GM12891 (cell line): ENCODE results near the gene BTBD9.

ENCODE experiments used
- POLR2A ChIP-seq: IDR thresholded peaks from 2 replicates; pipeline ENCODE4 v1.6.1; 2011; ENCODE audit warnings: low read depth, low read length, control low read depth
- SPI1 ChIP-seq: IDR thresholded peaks from 2 replicates; pipeline ENCODE4 v1.6.1; 2011; ENCODE audit warnings: low read depth, low read length, control low read depth
- TAF1 ChIP-seq: IDR thresholded peaks from 2 replicates; pipeline ENCODE4 v1.6.1; 2011; ENCODE audit warnings: low read depth, low read length, control low read depth

DNA sequence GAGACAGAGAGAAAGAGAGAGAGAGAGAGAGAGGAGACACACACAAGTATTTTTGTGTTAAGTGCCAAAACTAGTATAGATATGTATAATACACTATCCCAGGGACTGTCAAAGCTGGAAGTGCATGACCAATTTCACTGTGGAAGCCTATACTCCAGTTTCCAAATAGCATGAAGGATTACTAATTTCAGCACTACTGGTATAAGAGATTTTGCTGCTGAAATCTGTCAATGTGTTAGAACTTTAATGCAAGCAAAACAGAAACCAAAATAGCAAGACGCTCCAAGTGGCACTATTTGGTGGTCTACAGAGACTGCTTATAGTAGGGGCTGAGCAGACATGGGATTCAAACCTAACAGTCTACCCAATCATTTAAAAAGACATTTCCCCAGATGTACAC lies 284.8 kb downstream of the BTBD9 start:
- TF ChIP-seq SPI1: no peak
- no peak for TF ChIP-seq TAF1
- no peak for TF ChIP-seq POLR2A
